ENCODE measurements around the gene SLC20A1. TPM values are rescaled to one million over a fixed set of nuclear protein-coding genes. Genes with fewer than 3 reads are reported as not detected.

Gene SLC20A1
- total RNA-seq, 4 donors from 2014 or later = 11.5 to 30.6 (median 24.4) TPM

DNA sequence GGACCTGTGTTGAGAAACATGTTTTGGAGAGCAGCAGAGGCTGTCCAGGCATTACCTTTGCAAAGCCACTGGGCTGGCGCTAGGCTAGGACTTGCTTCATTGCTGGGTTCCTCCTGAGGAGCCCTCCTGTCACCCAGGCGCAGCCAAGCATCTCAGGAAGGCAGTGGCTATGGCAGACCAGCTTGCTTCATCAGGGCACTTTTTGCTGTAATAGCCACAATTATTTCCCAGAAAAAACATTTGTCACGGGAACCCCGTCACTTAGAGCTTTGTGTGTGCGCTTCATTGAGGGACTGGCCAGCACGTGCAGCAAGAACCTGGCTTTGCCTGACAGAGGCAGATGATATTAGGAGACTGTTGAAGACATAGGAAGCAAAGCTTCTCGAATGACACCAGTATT lies 36.4 kb downstream of the SLC20A1 start:
- no peaks in the 10 kb centered on the region for H3K27me3 ChIP-seq
- no peak for DNase-seq
- H3K27ac ChIP-seq = no peak overlapping the region
- H3K4me3 ChIP-seq = no peak overlapping the region
- no peaks in the 10 kb centered on the region for H3K36me3 ChIP-seq
- H3K4me1 ChIP-seq = no peaks in the 10 kb centered on the region
- H3K9me3 ChIP-seq = no peaks in the 10 kb centered on the region
- intact Hi-C loops (cut with DNase I; ENCODE audit: low total_unique reads) = no loop called here
- TF ChIP-seq, protein P1, sequence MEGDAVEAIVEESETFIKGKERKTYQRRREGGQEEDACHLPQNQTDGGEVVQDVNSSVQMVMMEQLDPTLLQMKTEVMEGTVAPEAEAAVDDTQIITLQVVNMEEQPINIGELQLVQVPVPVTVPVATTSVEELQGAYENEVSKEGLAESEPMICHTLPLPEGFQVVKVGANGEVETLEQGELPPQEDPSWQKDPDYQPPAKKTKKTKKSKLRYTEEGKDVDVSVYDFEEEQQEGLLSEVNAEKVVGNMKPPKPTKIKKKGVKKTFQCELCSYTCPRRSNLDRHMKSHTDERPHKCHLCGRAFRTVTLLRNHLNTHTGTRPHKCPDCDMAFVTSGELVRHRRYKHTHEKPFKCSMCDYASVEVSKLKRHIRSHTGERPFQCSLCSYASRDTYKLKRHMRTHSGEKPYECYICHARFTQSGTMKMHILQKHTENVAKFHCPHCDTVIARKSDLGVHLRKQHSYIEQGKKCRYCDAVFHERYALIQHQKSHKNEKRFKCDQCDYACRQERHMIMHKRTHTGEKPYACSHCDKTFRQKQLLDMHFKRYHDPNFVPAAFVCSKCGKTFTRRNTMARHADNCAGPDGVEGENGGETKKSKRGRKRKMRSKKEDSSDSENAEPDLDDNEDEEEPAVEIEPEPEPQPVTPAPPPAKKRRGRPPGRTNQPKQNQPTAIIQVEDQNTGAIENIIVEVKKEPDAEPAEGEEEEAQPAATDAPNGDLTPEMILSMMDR (IDR thresholded peaks at IDR 0.05) = no peak
- no peak for TF ChIP-seq POLR2A (IDR thresholded peaks at IDR 0.05)

DNA sequence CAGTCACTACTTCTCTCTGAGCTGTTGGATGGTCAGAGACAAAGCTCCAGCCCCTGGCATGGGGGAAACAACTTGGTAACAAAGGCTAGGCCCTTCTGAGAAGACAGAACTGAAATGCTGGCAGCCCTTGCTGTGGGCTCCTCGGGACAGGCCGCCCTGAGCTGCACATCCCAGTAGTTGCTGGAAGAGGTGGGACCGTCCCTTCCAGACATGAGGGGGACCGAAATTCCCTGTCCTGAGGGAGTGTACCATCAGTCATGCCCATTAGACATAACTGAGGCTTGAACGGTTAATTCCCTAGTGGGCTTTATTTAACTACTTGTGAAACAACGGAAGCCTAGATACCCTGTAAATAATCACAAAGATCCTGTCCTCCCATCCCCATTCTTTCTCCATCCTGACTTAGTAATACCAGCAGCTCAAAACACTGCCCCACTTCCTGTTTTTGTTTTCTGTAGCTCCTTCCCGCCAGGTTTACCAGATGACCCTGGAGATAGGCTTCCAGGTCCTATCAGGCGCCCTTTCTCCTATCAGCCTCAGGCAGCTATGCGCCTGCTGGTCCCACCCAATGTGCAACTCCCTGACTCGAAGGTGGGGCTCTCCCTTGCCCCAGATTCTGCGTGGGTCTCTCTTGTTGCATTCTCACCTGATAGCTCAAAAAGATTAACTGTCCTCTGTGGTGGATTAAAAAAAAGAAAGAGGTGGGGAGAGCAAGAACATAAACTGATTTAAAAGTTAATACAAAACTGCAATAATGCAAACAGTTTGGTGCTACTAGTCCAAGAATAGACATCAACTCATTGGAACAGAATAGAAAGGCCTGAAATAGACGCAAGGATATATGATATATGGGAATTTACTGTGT lies 38.0 kb downstream of the SLC20A1 start:
- H3K4me3 ChIP-seq = no peak overlapping the region
- intact Hi-C loops (cut with DNase I; ENCODE audit: low total_unique reads) = no loop called here
- TF ChIP-seq POLR2A (IDR thresholded peaks at IDR 0.05) = no peak
- TF ChIP-seq, protein P1 (IDR thresholded peaks at IDR 0.05) = no peak

DNA sequence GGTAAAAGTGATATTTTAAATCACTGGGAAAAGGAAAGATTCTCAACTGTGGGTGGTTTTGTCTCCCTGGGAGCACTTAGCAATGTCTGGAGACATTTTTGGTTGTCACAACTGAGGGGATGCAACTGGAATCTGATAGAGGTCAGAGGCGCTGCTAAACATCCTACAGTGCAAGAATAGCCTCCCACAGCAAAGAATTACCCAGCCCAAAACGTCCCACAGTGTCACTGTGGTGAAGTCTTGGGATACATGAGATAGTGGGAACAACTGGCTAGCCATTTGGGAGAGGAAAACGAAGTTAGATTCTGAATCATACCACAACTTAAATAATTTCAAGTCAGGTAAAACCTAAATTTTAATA lies 38.7 kb downstream of the SLC20A1 start:
- H3K27me3 ChIP-seq = no peaks in the 10 kb centered on the region
- H3K36me3 ChIP-seq = no peaks in the 10 kb centered on the region
- no peak overlapping the region for H3K27ac ChIP-seq
- TF ChIP-seq, protein P1 (IDR thresholded peaks at IDR 0.05) = no peak
- TF ChIP-seq POLR2A (IDR thresholded peaks at IDR 0.05) = no peak
- H3K4me1 ChIP-seq = no peaks in the 10 kb centered on the region
- no peak for DNase-seq
- H3K9me3 ChIP-seq = no peaks in the 10 kb centered on the region
- intact Hi-C loops (cut with DNase I; ENCODE audit: low total_unique reads) = no loop called here
- H3K4me3 ChIP-seq = no peak overlapping the region

More for the DNA sequence above, 38.0 kb downstream of the SLC20A1 start:
- no peak for DNase-seq
- no peaks in the 10 kb centered on the region for H3K27me3 ChIP-seq
- H3K9me3 ChIP-seq = no peaks in the 10 kb centered on the region
- H3K36me3 ChIP-seq = no peaks in the 10 kb centered on the region
- H3K4me1 ChIP-seq = no peaks in the 10 kb centered on the region
- no peak overlapping the region for H3K27ac ChIP-seq

DNA sequence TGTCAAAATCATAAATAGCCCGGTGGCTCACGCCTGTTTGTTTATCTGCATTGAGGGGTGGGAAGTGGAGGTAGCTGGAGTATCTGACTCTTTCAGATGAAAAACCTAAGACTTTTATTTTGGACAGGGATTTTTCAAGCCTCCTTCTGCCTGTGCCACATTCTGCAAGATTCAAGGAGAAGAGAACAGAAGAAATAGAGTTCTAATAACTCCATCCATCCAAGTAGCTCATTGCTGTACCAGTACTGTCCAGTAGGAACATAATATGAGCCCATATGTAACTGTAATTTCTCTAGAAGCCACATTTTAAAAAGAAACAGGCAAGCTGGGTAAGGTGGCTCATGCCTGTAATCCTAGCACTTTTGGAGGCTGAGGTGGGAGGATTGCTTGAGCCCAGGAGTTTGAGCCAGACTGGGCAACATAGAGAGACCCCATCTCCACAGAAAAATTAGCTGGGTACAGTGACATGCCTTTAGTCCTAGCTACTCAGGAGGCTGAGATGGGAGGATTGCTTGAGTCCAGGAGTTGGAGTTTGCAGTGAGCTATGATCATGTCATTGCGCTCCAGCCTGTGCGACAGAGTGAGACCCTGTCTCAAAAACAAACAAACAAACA lies 39.6 kb downstream of the SLC20A1 start:
- TF ChIP-seq, protein P1 (IDR thresholded peaks at IDR 0.05) = no peak
- TF ChIP-seq POLR2A (IDR thresholded peaks at IDR 0.05) = no peak
- Histone ChIP-seq H3K4me1 (no peaks in the 10 kb centered on the region), H3K27ac (no peak overlapping the region), H3K9me3 (no peaks in the 10 kb centered on the region), H3K27me3 (no peaks in the 10 kb centered on the region), H3K36me3 (no peaks in the 10 kb centered on the region), H3K4me3 (no peak overlapping the region)
- intact Hi-C loops (cut with DNase I; ENCODE audit: low total_unique reads) = no loop called here
- DNase-seq = no peak

Data from uterus (tissue), 4 donors.